Lower lobe of right lung (tissue), 2 donors: ENCODE results near the gene TIMMDC1. TPM values are rescaled to one million over a fixed set of nuclear protein-coding genes. Genes with fewer than 3 reads are reported as not detected.

Experiments used
- ATAC-seq, 2 donors: fragments of 200-7000 bp; cut with Tn5 transposase; one replicate each; pipeline ENCODE4 v1.9.1; 2020 to 2022; ENCODE audit warnings: mild to moderate bottlenecking in 2 of 2, moderate library complexity in 2 of 2
- DNase-seq: peaks from one replicate; pipeline ENCODE4 v3.0.0-alpha.2; 2020
- H3K27ac ChIP-seq: fragments of 200-600 bp; one replicate; pipeline ENCODE4 v1.8.0; 2022
- H3K27me3 ChIP-seq: fragments of 200-600 bp; one replicate; pipeline ENCODE4 v1.8.0; 2022; ENCODE audit warnings: low read depth
- H3K36me3 ChIP-seq: fragments of 200-600 bp; one replicate; pipeline ENCODE4 v1.8.0; 2022; ENCODE audit warnings: mild to moderate bottlenecking
- H3K4me1 ChIP-seq: fragments of 200-600 bp; one replicate; pipeline ENCODE4 v1.8.0; 2022
- H3K4me3 ChIP-seq: fragments of 200-600 bp; one replicate; pipeline ENCODE4 v1.8.0; 2022; ENCODE audit warnings: mild to moderate bottlenecking
- H3K9me3 ChIP-seq: fragments of 200-600 bp; one replicate; pipeline ENCODE4 v1.8.0; 2022
- intact Hi-C: fragments of 100-400 bp; cut with DNase I; formaldehyde crosslinking; loops from one replicate; pipeline ENCODE4 v1.11.0; 2022
- total RNA-seq: library from RNA; stranded (reverse); fragmentation: NEBNext Ultra II Directional; extraction: Animal tissue kit (Norgen Biotek cat#: 25700); gene quantifications from one replicate; pipeline ENCODE4 v1.2.1, GENCODE V29; 2021
- TF ChIP-seq, protein P1 (sequence below): fragments of 200-600 bp; IDR thresholded peaks from one replicate; pipeline ENCODE4 v1.8.0; 2022; ENCODE audit warnings: antibody characterized with exemption, mild to moderate bottlenecking
- donor health status: DM: no; HTN: yes; CAD: no; lungs with severe emphysema.

TIMMDC1 gene
- total RNA-seq, 1 donor from 2014 or later, result 99.4 TPM

DNA sequence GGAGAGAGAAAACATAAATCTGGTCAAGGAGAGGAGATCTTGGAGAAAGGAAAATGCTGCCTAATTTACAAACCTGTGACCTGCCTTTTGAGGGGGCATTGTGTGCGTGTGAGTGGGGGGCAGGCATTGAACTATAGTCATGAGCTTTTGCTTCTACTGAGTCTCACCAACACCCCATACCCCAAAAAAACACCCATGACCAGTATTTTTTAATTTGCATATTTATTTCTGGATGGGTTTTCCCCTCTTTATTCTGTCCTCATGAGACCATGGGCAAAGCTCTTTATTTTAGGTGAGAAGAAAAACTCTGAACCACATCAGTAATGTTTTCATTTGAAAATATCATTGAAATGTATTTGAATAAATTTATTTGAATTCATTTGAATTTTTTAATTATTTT is 40.4 kb downstream of the TIMMDC1 start:
- TF ChIP-seq, protein P1, sequence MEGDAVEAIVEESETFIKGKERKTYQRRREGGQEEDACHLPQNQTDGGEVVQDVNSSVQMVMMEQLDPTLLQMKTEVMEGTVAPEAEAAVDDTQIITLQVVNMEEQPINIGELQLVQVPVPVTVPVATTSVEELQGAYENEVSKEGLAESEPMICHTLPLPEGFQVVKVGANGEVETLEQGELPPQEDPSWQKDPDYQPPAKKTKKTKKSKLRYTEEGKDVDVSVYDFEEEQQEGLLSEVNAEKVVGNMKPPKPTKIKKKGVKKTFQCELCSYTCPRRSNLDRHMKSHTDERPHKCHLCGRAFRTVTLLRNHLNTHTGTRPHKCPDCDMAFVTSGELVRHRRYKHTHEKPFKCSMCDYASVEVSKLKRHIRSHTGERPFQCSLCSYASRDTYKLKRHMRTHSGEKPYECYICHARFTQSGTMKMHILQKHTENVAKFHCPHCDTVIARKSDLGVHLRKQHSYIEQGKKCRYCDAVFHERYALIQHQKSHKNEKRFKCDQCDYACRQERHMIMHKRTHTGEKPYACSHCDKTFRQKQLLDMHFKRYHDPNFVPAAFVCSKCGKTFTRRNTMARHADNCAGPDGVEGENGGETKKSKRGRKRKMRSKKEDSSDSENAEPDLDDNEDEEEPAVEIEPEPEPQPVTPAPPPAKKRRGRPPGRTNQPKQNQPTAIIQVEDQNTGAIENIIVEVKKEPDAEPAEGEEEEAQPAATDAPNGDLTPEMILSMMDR, result no peak
- H3K27ac ChIP-seq, result no peak overlapping the region
- H3K4me1 ChIP-seq, result no peaks in the 10 kb centered on the region
- H3K36me3 ChIP-seq, result no peaks in the 10 kb centered on the region
- H3K9me3 ChIP-seq, result no peaks in the 10 kb centered on the region
- ATAC-seq (no peak), DNase-seq (no peak)
- intact Hi-C loops, result no loop called here
- no peaks in the 10 kb centered on the region for H3K27me3 ChIP-seq
- H3K4me3 ChIP-seq, result no peak overlapping the region

GRCh38 chr3:119541547-119541946 is 43.2 kb downstream of the TIMMDC1 start:
- no peak overlapping the region for H3K27ac ChIP-seq
- H3K4me3 ChIP-seq, result no peak overlapping the region
- H3K4me1 ChIP-seq, result no peaks in the 10 kb centered on the region
- H3K36me3 ChIP-seq, result no peaks in the 10 kb centered on the region
- intact Hi-C loops, result no loop called here
- TF ChIP-seq, protein P1, result no peak
- no peaks in the 10 kb centered on the region for H3K9me3 ChIP-seq
- ATAC-seq (no peak), DNase-seq (no peak)
- no peaks in the 10 kb centered on the region for H3K27me3 ChIP-seq

GRCh38 chr3:119542168-119542767 is 43.9 kb downstream of the TIMMDC1 start:
- TF ChIP-seq, protein P1, result no peak
- Histone ChIP-seq H3K27me3 (no peaks in the 10 kb centered on the region), H3K9me3 (no peaks in the 10 kb centered on the region), H3K4me3 (no peak overlapping the region), H3K27ac (no peak overlapping the region), H3K36me3 (no peaks in the 10 kb centered on the region), H3K4me1 (no peaks in the 10 kb centered on the region)
- intact Hi-C loops, result no loop called here
- DNase-seq, result no peak
- ATAC-seq, result no peak

GRCh38 chr3:119543147-119543546 is 44.8 kb downstream of the TIMMDC1 start:
- H3K36me3 ChIP-seq, result no peaks in the 10 kb centered on the region
- ATAC-seq (no peak), DNase-seq (no peak)
- intact Hi-C loops, result no loop called here
- no peaks in the 10 kb centered on the region for H3K4me1 ChIP-seq
- H3K4me3 ChIP-seq, result no peak overlapping the region
- H3K27me3 ChIP-seq, result no peaks in the 10 kb centered on the region
- H3K9me3 ChIP-seq, result no peaks in the 10 kb centered on the region
- TF ChIP-seq, protein P1, result no peak
- no peak overlapping the region for H3K27ac ChIP-seq

GRCh38 chr3:119547227-119547626 is 48.9 kb downstream of the TIMMDC1 start:
- Histone ChIP-seq H3K9me3 (no peaks in the 10 kb centered on the region), H3K4me3 (no peak overlapping the region), H3K27ac (no peak overlapping the region), H3K27me3 (no peaks in the 10 kb centered on the region), H3K36me3 (no peaks in the 10 kb centered on the region), H3K4me1 (no peaks in the 10 kb centered on the region)
- TF ChIP-seq, protein P1, result no peak
- intact Hi-C loops, result no loop called here
- ATAC-seq (no peak), DNase-seq (no peak)
